ENCODE data around the gene GPRIN3.

DNA sequence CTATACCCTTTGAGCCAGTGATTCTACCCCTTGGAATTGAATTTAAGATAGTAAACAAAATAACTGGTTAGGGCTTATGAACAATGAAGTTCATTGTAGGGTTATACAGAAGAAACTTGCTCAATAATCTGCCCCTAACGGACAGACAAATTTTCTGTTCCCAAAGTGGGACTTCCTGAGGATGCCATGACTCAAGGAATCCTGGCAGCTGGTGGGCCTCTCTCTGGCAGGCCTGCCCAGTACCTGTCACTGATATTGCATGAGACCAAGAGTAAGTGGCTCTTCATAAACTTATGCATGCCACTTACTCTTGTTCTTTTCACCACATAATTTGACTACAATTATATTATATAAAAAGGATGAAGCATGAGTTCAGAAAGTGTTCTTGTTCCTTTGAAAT, 41.5 kb downstream of the GPRIN3 start:
- TF ChIP-seq, protein P1, sequence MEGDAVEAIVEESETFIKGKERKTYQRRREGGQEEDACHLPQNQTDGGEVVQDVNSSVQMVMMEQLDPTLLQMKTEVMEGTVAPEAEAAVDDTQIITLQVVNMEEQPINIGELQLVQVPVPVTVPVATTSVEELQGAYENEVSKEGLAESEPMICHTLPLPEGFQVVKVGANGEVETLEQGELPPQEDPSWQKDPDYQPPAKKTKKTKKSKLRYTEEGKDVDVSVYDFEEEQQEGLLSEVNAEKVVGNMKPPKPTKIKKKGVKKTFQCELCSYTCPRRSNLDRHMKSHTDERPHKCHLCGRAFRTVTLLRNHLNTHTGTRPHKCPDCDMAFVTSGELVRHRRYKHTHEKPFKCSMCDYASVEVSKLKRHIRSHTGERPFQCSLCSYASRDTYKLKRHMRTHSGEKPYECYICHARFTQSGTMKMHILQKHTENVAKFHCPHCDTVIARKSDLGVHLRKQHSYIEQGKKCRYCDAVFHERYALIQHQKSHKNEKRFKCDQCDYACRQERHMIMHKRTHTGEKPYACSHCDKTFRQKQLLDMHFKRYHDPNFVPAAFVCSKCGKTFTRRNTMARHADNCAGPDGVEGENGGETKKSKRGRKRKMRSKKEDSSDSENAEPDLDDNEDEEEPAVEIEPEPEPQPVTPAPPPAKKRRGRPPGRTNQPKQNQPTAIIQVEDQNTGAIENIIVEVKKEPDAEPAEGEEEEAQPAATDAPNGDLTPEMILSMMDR (IDR thresholded peaks at IDR 0.05; ENCODE audit: insufficient read depth, low read depth, low read length) = no peak
- no peak for TF ChIP-seq EZH2 (IDR thresholded peaks at IDR 0.05; ENCODE audit: insufficient read depth, low read length)

Data from astrocyte (in vitro differentiated cells and primary cell).